PC-3 (cell line): Measurements from ENCODE around the gene ASF1B.

Experiments
- EZH2phosphoT487 ChIP-seq: fragments of 300-600 bp; sonication (generic); IDR thresholded peaks from 2 replicates; pipeline ENCODE4 v1.6.1; 2018; ENCODE audit warnings: mild to moderate bottlenecking, antibody characterized with exemption, low read length, borderline replicate concordance
- TF ChIP-seq, protein P1 (sequence below): fragments of 300-600 bp; sonication (generic); conservative IDR thresholded peaks from 2 replicates; pipeline ENCODE4 v1.5.1; 2017; ENCODE audit warnings: antibody characterized with exemption, low read depth, mild to moderate bottlenecking, low read length

DNA sequence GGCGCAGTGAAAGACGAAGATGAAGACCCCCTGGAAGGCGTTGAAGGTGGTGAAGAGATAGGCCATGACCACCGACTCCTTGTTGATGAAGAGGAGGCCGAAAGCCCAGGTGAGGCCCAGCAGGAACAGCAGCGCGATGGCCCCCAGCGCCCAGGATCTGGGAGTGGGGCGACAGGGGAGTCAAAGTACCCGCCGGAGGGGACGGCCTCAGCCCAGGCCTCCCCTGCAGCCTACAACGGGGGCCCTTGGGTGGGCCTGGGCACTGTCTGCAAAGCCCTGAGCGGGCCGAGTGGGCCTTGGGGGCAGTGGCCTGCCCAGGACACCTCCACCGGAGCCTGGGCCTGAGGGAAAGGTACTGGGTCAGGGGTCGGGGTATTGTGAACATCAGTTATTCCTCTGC lies 19.0 kb upstream of the ASF1B start:
- TF ChIP-seq EZH2phosphoT487: no peak
- TF ChIP-seq, protein P1, sequence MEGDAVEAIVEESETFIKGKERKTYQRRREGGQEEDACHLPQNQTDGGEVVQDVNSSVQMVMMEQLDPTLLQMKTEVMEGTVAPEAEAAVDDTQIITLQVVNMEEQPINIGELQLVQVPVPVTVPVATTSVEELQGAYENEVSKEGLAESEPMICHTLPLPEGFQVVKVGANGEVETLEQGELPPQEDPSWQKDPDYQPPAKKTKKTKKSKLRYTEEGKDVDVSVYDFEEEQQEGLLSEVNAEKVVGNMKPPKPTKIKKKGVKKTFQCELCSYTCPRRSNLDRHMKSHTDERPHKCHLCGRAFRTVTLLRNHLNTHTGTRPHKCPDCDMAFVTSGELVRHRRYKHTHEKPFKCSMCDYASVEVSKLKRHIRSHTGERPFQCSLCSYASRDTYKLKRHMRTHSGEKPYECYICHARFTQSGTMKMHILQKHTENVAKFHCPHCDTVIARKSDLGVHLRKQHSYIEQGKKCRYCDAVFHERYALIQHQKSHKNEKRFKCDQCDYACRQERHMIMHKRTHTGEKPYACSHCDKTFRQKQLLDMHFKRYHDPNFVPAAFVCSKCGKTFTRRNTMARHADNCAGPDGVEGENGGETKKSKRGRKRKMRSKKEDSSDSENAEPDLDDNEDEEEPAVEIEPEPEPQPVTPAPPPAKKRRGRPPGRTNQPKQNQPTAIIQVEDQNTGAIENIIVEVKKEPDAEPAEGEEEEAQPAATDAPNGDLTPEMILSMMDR: no peak
